ENCODE measurements around the gene ADM2.

ADM2 gene

GRCh38 chr22:50485221-50486131 is 4.1 kb downstream of the ADM2 start:
- no peak for DNase-seq (ENCODE audit: low read depth)

- DNase-seq (ENCODE audit: low read depth) = no peak
Observed at GRCh38 chr22:50486561-50487289, 5.4 kb downstream of the ADM2 start, which contains the start of gene MIOX. MIOX (plus strand) TSS chr22:50486859; CDS start chr22:50486898, 39 bp downstream.

- no peak for DNase-seq (ENCODE audit: low read depth)
Observed at GRCh38 chr22:50487290-50488005, 6.1 kb downstream of the ADM2 start.

GRCh38 chr22:50488006-50488677 is 6.8 kb downstream of the ADM2 start:
- no peak for DNase-seq (ENCODE audit: low read depth)

- no peak for DNase-seq (ENCODE audit: low read depth)
Observed at GRCh38 chr22:50488886-50489285, 7.5 kb downstream of the ADM2 start.

- DNase-seq (ENCODE audit: low read depth) = no peak
Observed at GRCh38 chr22:50489363-50490243, 8.3 kb downstream of the ADM2 start.

- DNase-seq (ENCODE audit: low read depth) = no peak
Observed at GRCh38 chr22:50490531-50491308, 9.4 kb downstream of the ADM2 start.

- no peak for DNase-seq (ENCODE audit: low read depth)
Observed at GRCh38 chr22:50497093-50497492, 15.8 kb downstream of the ADM2 start.

- peak; percentile 57 for DNase-seq (ENCODE audit: low read depth)
Observed at GRCh38 chr22:50498322-50498890, 17.1 kb downstream of the ADM2 start.

- no peak for DNase-seq (ENCODE audit: low read depth)
Observed at GRCh38 chr22:50500452-50500851, 19.1 kb downstream of the ADM2 start.

- no peak for DNase-seq (ENCODE audit: low read depth)
Observed at GRCh38 chr22:50502096-50502495, 20.8 kb downstream of the ADM2 start.

- DNase-seq (ENCODE audit: low read depth) = no peak
Observed at GRCh38 chr22:50502628-50503474, 21.5 kb downstream of the ADM2 start.

GRCh38 chr22:50503475-50504145 is 22.3 kb downstream of the ADM2 start:
- DNase-seq (ENCODE audit: low read depth) = no peak

- no peak for DNase-seq (ENCODE audit: low read depth)
Observed at GRCh38 chr22:50504369-50505211, 23.2 kb downstream of the ADM2 start.

GRCh38 chr22:50505276-50505775 is 24.0 kb downstream of the ADM2 start:
- DNase-seq (ENCODE audit: low read depth) = no peak

GRCh38 chr22:50505776-50506610 is 24.6 kb downstream of the ADM2 start:
- DNase-seq (ENCODE audit: low read depth) = no peak

Measured in activated gamma-delta T cell treated with anti-CD3 and anti-CD28 coated beads, Interleukin-2, amount 50 U/mL, for 16 hours (primary cell).